ENCODE results near the gene PTPN4. TPM values are rescaled to one million over a fixed set of nuclear protein-coding genes. Genes with fewer than 3 reads are reported as not detected.
A peak's percentile ranks its signal among the peaks of the same experiment; 100 is the strongest.

PTPN4 gene
- total and polyA plus RNA-seq, 9 of the 15 experiments (the other 6 are each of a cell fraction or from before 2014, with no cell fraction given), result 5.0 to 32.8 (median 27.3) TPM

DNA sequence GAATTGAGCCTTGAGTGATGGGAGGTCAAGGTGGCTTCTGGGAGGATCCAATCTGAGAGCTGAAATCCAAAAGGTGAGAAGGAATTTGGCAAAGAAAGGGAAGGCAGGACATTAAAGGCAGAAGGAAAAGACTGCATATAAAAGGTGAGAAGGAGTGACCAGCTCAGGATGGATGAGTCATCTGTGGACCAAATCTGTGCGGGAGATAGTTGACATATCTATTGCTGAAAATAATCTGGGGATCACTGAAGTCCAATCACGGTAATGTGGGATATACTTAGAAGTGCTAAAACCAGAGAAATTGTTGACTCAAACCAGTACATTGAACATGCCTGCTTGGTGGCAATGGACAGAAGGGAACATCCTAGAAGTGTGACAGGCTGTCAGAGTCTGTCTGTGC lies 8.0 kb upstream of the PTPN4 start:
- H2AFZ ChIP-seq (ENCODE audit: low read depth, low read length), result no peak overlapping the region
- WGBS (ENCODE audit: insufficient coverage, low coverage, missing lambda C conversion rate), result 0% methylated on average over 2 of the region's 2 CpGs

More for the DNA sequence above, 8.0 kb upstream of the PTPN4 start:
- H3K4me3 ChIP-seq, result no peak overlapping the region
- TF ChIP-seq KDM1A (IDR thresholded peaks at IDR 0.05) (peak; percentile 77), FOSL1 (tag; conservative IDR thresholded peaks at IDR 0.05) (peak; percentile 61), JUND (IDR thresholded peaks at IDR 0.05; ENCODE audit: borderline replicate concordance, low read depth, low read length) (peak; percentile 53), JUND (tag; IDR thresholded peaks at IDR 0.05; ENCODE audit: borderline replicate concordance, low read depth, low read length) (peak; percentile 44; the same call in 1 of the 3 replicates), NR1H2 (CRISPR knock-in tag; IDR thresholded peaks at IDR 0.05) (no peak), OTX1 (CRISPR knock-in tag; IDR thresholded peaks at IDR 0.05) (no peak), ZNF75A (CRISPR knock-in tag; IDR thresholded peaks at IDR 0.05) (no peak), HDAC1 (IDR thresholded peaks at IDR 0.05) (0 out of 4 replicates have a peak, but pooled peaks of 1 of the 2 experiments have one; percentile 16), ZBTB8A (IDR thresholded peaks at IDR 0.05; ENCODE audit: partially characterized antibody) (no peak), ZFX (CRISPR knock-in tag; IDR thresholded peaks at IDR 0.05) (no peak), RCOR1 (IDR thresholded peaks at IDR 0.05; ENCODE audit: borderline replicate concordance in 1 of 2, low read depth in 2 of 2, low read length in 2 of 2) (peak in 1 of 2 experiments; percentile 58; a peak in 1 of 4 replicates), ZNF3 (CRISPR knock-in tag; IDR thresholded peaks at IDR 0.05) (no peak), AFF4 (CRISPR knock-in tag; IDR thresholded peaks at IDR 0.05) (no peak), ETV5 (CRISPR knock-in tag; IDR thresholded peaks at IDR 0.05; ENCODE audit: low read depth) (no peak), KDM5B (IDR thresholded peaks at IDR 0.05; ENCODE audit: insufficient replicate concordance, low read depth, low read length) (no peak)
- TF ChIP-seq, protein P1, sequence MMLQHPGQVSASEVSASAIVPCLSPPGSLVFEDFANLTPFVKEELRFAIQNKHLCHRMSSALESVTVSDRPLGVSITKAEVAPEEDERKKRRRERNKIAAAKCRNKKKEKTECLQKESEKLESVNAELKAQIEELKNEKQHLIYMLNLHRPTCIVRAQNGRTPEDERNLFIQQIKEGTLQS (IDR thresholded peaks at IDR 0.05), result peak; percentile 63
- TF ChIP-seq, protein P1 (CRISPR knock-in tag; conservative IDR thresholded peaks at IDR 0.05), result no peak
- peaks cover 0 to 3% of the 10 kb centered on the region in 2 experiments; a peak in 2 of 5 replicates for H3K4me1 ChIP-seq (replicated peaks in 1 of 2; ENCODE audit: control insufficient read depth in 2 of 2, insufficient read depth in 2 of 2, low read length in 2 of 2)
- no peaks in the 10 kb centered on the region for H3K9me1 ChIP-seq (ENCODE audit: control insufficient read depth, insufficient read depth, low read length)
- no peaks in the 10 kb centered on the region for H4K20me1 ChIP-seq (replicated peaks; ENCODE audit: control insufficient read depth, insufficient read depth, low read length)
- peaks cover 12 to 15% of the 10 kb centered on the region in 2 experiments; a peak in 4 of 5 replicates for H3K27me3 ChIP-seq (ENCODE audit: control insufficient read depth in 2 of 2, insufficient read depth in 2 of 2, low read length in 2 of 2)
- H3K9ac ChIP-seq (ENCODE audit: insufficient read depth in 1 of 2, low read depth in 2 of 2, low read length in 2 of 2), result no peak overlapping the region
- ATAC-seq (no peak), FAIRE-seq (no peak), DNase-seq (ENCODE audit: extremely low read depth in 1 of 4, low spot score in 3 of 4) (no peak)
- no peak overlapping the region for H3K27ac ChIP-seq (ENCODE audit: extremely low read depth, low read depth, low read length)
- H3K4me2 ChIP-seq (ENCODE audit: insufficient read depth, low read length), result no peak overlapping the region
- no TSS peak for BruUV-seq (replicated peaks)
- no peaks in the 10 kb centered on the region for H3K9me3 ChIP-seq (replicated peaks; ENCODE audit: control insufficient read depth, insufficient read depth, low read depth, low read length)
- intact Hi-C loops (cut with micrococcal nuclease), result loop anchor here (2.0 to 5.0 kb wide), 3 partner anchors 71 to 361 kb away; partner anchors contain the start of gene EPB41L5
- in situ Hi-C loops (cut with MboI), result loop anchor here (5.0 kb wide), 1 partner anchor 421 kb away; no protein-coding TSS in a partner anchor
- H3K79me2 ChIP-seq (ENCODE audit: control insufficient read depth, insufficient read depth, low read length), result no peaks in the 10 kb centered on the region
- ChIA-PET CTCF (ENCODE audit: low intra/inter-chr PET ratio) (interaction anchor here (0.6 kb wide), 1 partner anchor 86 kb away, joined by 4 read pairs; no protein-coding TSS in a partner anchor), POLR2A (no interaction called here)
- no peaks in the 10 kb centered on the region for H3K36me3 ChIP-seq (ENCODE audit: control insufficient read depth, insufficient read depth, low read length)

All from K562 (cell line).